Mesenchymal stem cell (in vitro differentiated cells and primary cell): ENCODE data around the gene CDHR5.
A peak's percentile ranks its signal among the peaks of the same experiment; 100 is the strongest.

Source experiments
- DNase-seq: peaks from one replicate; pipeline ENCODE4 v3.0.0-alpha.2; 2013
- H2AFZ ChIP-seq: one replicate; pipeline ENCODE4 v1.6.1; 2013; ENCODE audit warnings: low read depth, mild to moderate bottlenecking, control low read depth, inconsistent platforms, low read length, moderate library complexity
- H2AK5ac ChIP-seq: 2 replicates; pipeline ENCODE4 v1.6.1; 2013; ENCODE audit warnings: low read length, moderate library complexity, mild to moderate bottlenecking, inconsistent platforms; ENCODE audit not compliant: severe bottlenecking
- H2BK120ac ChIP-seq: one replicate; pipeline ENCODE4 v1.6.1; 2013; ENCODE audit warnings: low read depth, mild to moderate bottlenecking, inconsistent platforms, low read length, moderate library complexity
- H2BK12ac ChIP-seq, 2 experiments: one replicate each; pipeline ENCODE4 v1.6.1; 2013; ENCODE audit warnings: inconsistent platforms in 2 of 2, low read length in 2 of 2, mild to moderate bottlenecking in 2 of 2, moderate library complexity in 2 of 2, control low read depth in 1 of 2
- H2BK15ac ChIP-seq: one replicate; pipeline ENCODE4 v1.6.1; 2013; ENCODE audit warnings: mild to moderate bottlenecking, low read depth, inconsistent platforms; ENCODE audit not compliant: poor library complexity, severe bottlenecking
- H2BK5ac ChIP-seq: 2 replicates; pipeline ENCODE4 v1.6.1; 2013; ENCODE audit warnings: low read depth, mild to moderate bottlenecking, low read length, control low read depth, inconsistent platforms; ENCODE audit not compliant: poor library complexity, severe bottlenecking
- H3K14ac ChIP-seq, 2 experiments: one replicate each; pipeline ENCODE4 v1.6.1; 2013; ENCODE audit warnings: inconsistent platforms in 2 of 2, low read length in 2 of 2, control low read depth in 1 of 2, mild to moderate bottlenecking in 1 of 2, moderate library complexity in 1 of 2
- H3K18ac ChIP-seq, 2 experiments: one replicate each; pipeline ENCODE4 v1.6.1; 2013; ENCODE audit warnings: inconsistent platforms in 2 of 2, low read length in 2 of 2, control low read depth in 1 of 2, low read depth in 1 of 2, mild to moderate bottlenecking in 1 of 2
- H3K23ac ChIP-seq, 2 experiments: one replicate each; pipeline ENCODE4 v1.6.1; 2013; ENCODE audit warnings: inconsistent platforms in 2 of 2, low read length in 2 of 2, mild to moderate bottlenecking in 2 of 2, moderate library complexity in 2 of 2, control low read depth in 1 of 2
- H3K27ac ChIP-seq: 2 replicates; pipeline ENCODE4 v1.5.1; 2013; ENCODE audit warnings: mild to moderate bottlenecking, moderate library complexity, low read length, control low read depth, inconsistent platforms; ENCODE audit not compliant: poor library complexity, severe bottlenecking
- H3K27me3 ChIP-seq, 2 experiments: 2 replicates each; pipeline versions ENCODE4 v1.6.1 to v1.7.0; 2013; ENCODE audit warnings: low read length in 2 of 2, mild to moderate bottlenecking in 2 of 2, moderate library complexity in 2 of 2, control low read depth in 1 of 2, inconsistent platforms in 1 of 2; ENCODE audit not compliant: control insufficient read depth in 1 of 2, insufficient read depth in 1 of 2
- H3K36me3 ChIP-seq, 2 experiments: 2 replicates each; pipeline versions ENCODE4 v1.6.1 to v1.7.0; 2013; ENCODE audit warnings: low read length in 2 of 2, control low read depth in 1 of 2, inconsistent platforms in 1 of 2, low read depth in 1 of 2, mild to moderate bottlenecking in 1 of 2; ENCODE audit not compliant: insufficient read depth in 2 of 2, control insufficient read depth in 1 of 2
- H3K4ac ChIP-seq, 2 experiments: one replicate each; pipeline ENCODE4 v1.6.1; 2013; ENCODE audit warnings: inconsistent platforms in 2 of 2, low read length in 2 of 2, mild to moderate bottlenecking in 2 of 2, moderate library complexity in 2 of 2, control low read depth in 1 of 2, low read depth in 1 of 2
- H3K4me1 ChIP-seq: 2 replicates; pipeline ENCODE4 v1.6.1; 2013; ENCODE audit warnings: low read depth, low read length, control low read depth; ENCODE audit not compliant: control insufficient read depth, insufficient read depth
- H3K4me2 ChIP-seq: 2 replicates; pipeline ENCODE4 v1.6.1; 2013; ENCODE audit warnings: low read length, mild to moderate bottlenecking, inconsistent platforms; ENCODE audit not compliant: poor library complexity, severe bottlenecking
- H3K4me3 ChIP-seq, 2 experiments: 2 replicates each; pipeline versions ENCODE4 v1.5.1 to v1.7.0; 2013; ENCODE audit warnings: low read length in 2 of 2, mild to moderate bottlenecking in 2 of 2, control low read depth in 1 of 2, low read depth in 1 of 2; ENCODE audit not compliant: insufficient read depth in 1 of 2
- H3K79me1 ChIP-seq: replicated peaks from 2 replicates; pipeline ENCODE4 v1.6.1; 2013; ENCODE audit warnings: mild to moderate bottlenecking, control low read depth, low read length, inconsistent platforms; ENCODE audit not compliant: poor library complexity, severe bottlenecking
- H3K9ac ChIP-seq: 2 replicates; pipeline ENCODE4 v1.7.0; 2013; ENCODE audit warnings: mild to moderate bottlenecking, low read length, moderate library complexity
- H3K9me3 ChIP-seq: 2 replicates; pipeline ENCODE4 v1.7.0; 2013; ENCODE audit warnings: mild to moderate bottlenecking, low read length; ENCODE audit not compliant: control insufficient read depth
- H4K8ac ChIP-seq: one replicate; pipeline ENCODE4 v1.6.1; 2013; ENCODE audit warnings: inconsistent platforms, mild to moderate bottlenecking, low read length, moderate library complexity
- H4K91ac ChIP-seq: one replicate; pipeline ENCODE4 v1.6.1; 2013; ENCODE audit warnings: mild to moderate bottlenecking, low read length, inconsistent platforms
- WGBS: methylation state at CpG from one replicate; pipeline ENCODE4 v1.1.7; 2013; ENCODE audit warnings: mixed read lengths; 5-methylcytosine and 5-hydroxymethylcytosine counted together

Gene CDHR5

GRCh38 chr11:569158-569885 is 55.4 kb downstream of the CDHR5 start:
- Histone ChIP-seq H3K9me3 (no peaks in the 10 kb centered on the region), H3K79me1 (peaks cover 13% of the 10 kb centered on the region), H4K8ac (peak overlapping the region; percentile 79), H2BK15ac (peak overlapping the region; percentile 65), H2AK5ac (peak overlapping the region; percentile 69), H3K36me3 (peaks cover 0 to 17% of the 10 kb centered on the region in 2 experiments), H2BK120ac (peak overlapping the region; percentile 96), H3K18ac (peak overlapping the region; percentile 85 to 91), H2BK5ac (peak overlapping the region; percentile 33), H3K14ac (peak overlapping the region in 1 of 2 experiments; percentile 43), H3K23ac (peak overlapping the region in 1 of 2 experiments; percentile 7), H2AFZ (peak overlapping the region; percentile 19), H3K4me1 (peaks cover 37% of the 10 kb centered on the region), H3K4me2 (peak overlapping the region; percentile 82), H3K4me3 (peak overlapping the region; percentile 80 to 87), H3K4ac (peak overlapping the region; percentile 81 to 85), H3K27ac (no peak overlapping the region), H2BK12ac (peak overlapping the region; percentile 23 to 81), H3K9ac (peak overlapping the region; percentile 83), H3K27me3 (peaks cover 0 to 7% of the 10 kb centered on the region in 2 experiments), H4K91ac (peak overlapping the region; percentile 85)
- no peak for DNase-seq
- 64% methylated on average over 36 of the region's 36 CpGs for WGBS

DNA sequence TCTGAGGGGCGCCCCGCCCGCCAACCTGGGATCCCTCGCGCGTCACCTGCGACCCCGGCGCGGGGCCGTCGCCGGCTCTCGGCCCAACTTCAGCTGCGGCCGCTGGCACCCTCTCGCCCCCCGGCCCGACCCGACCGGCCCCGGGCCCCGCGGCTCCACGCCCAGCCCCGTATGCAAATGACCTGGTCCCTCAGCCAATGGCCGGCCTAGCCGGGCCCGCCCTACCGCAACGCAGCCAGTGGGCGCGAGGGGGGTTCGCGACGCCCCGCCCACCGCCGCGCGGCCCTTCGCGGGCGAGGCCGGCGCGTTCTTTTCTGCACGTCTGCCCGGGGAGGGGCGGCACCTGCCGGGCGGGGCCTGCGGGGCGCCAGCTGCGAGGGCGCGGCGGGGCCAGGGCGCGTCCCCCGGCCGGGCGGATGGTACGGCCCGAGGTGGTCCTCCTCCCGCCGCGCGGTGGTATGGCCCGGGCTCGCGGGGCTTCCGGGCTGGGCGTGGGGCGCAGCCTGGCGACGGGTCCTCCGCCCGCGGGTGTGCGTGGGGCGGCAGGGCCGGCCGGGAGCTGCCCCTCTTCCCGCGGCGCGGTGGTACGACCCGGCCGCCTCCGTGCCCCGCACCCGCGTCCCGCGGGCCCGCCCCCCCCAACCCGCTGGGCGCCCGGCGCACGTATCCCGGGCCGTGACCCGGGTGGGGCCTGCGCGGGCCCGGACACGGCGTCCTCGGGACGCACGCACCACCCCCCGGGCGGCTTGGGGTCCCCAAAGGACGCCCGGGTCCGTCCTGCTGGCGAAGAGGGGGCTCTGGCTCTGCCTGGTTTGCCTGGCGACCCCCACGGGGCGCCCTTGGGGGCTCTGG is 56.2 kb downstream of the CDHR5 start:
- H2BK12ac ChIP-seq: peak overlapping the region; percentile 23 to 38
- peak overlapping the region; percentile 96 for H2BK120ac ChIP-seq
- H3K18ac ChIP-seq: peak overlapping the region; percentile 91 to 96
- peaks cover 0 to 12% of the 10 kb centered on the region in 2 experiments for H3K27me3 ChIP-seq
- H3K4me2 ChIP-seq: peak overlapping the region; percentile 96
- H3K27ac ChIP-seq: no peak overlapping the region
- peak overlapping the region; percentile 80 to 87 for H3K4me3 ChIP-seq
- peak overlapping the region; percentile 83 for H3K9ac ChIP-seq
- peak overlapping the region; percentile 7 to 29 for H3K23ac ChIP-seq
- peak overlapping the region; percentile 69 for H2AK5ac ChIP-seq
- WGBS: 1% methylated on average over 71 of the region's 123 CpGs
- peak overlapping the region; percentile 33 for H2BK5ac ChIP-seq
- peaks cover 16% of the 10 kb centered on the region for H3K79me1 ChIP-seq
- peak overlapping the region; percentile 81 to 85 for H3K4ac ChIP-seq
- peak overlapping the region; percentile 100 for H2BK15ac ChIP-seq
- peak overlapping the region; percentile 85 for H4K91ac ChIP-seq
- peak overlapping the region; percentile 79 for H4K8ac ChIP-seq
- no peaks in the 10 kb centered on the region for H3K9me3 ChIP-seq
- H3K14ac ChIP-seq: peak overlapping the region in 1 of 2 experiments; percentile 43
- peaks cover 0 to 25% of the 10 kb centered on the region in 2 experiments for H3K36me3 ChIP-seq
- peak overlapping the region; percentile 83 for H2AFZ ChIP-seq
- peaks cover 45% of the 10 kb centered on the region for H3K4me1 ChIP-seq
- peak; percentile 87 for DNase-seq

DNA sequence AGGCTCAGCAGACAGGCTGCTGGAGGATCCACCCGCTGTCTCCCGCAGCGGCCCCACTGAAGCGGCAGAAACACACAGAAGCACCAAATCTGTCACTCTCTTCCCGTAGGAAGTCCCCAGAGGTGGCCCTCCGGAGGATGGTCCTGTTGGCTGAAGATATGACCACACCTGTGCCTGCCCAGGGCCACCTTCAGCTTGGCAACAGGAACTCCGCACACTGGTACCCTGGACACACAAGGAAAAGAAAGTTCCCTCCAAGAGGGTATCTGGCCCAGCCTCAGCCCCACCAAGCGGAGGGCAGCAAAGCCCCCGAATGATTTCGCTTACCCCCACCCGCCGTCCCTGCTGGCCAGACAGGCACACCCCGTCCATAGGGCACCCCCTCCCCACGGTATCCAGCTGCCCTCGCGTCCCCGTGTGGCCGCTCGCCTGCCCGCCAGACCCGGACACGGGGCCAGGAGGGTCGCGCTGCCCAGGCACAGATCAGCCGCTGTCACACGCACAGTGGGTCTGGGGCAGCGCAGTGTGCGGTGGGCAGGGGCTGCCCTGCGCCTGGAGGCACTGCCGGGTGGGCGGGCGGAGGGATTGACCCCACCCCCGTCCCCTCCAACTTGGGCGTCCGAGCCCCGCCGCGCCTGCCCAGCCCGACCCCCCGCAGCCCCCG is 57.0 kb downstream of the CDHR5 start:
- no peak overlapping the region for H2BK5ac ChIP-seq
- H3K14ac ChIP-seq: peak overlapping the region in 1 of 2 experiments; percentile 80
- DNase-seq: no peak
- H3K36me3 ChIP-seq: peaks cover 0 to 32% of the 10 kb centered on the region in 2 experiments
- H3K4ac ChIP-seq: peak overlapping the region in 1 of 2 experiments; percentile 9
- H2AK5ac ChIP-seq: no peak overlapping the region
- H3K4me2 ChIP-seq: peak overlapping the region; percentile 96
- H4K8ac ChIP-seq: peak overlapping the region; percentile 27
- H3K9me3 ChIP-seq: no peaks in the 10 kb centered on the region
- H3K79me1 ChIP-seq: peaks cover 21% of the 10 kb centered on the region
- H2BK12ac ChIP-seq: peak overlapping the region in 1 of 2 experiments; percentile 79
- peaks cover 0 to 17% of the 10 kb centered on the region in 2 experiments for H3K27me3 ChIP-seq
- WGBS: 43% methylated on average over 20 of the region's 41 CpGs
- H3K18ac ChIP-seq: peak overlapping the region; percentile 14 to 96
- no peak overlapping the region for H3K27ac ChIP-seq
- H3K4me3 ChIP-seq: peak overlapping the region; percentile 80 to 87
- peak overlapping the region; percentile 65 for H4K91ac ChIP-seq
- H2BK15ac ChIP-seq: peak overlapping the region; percentile 100
- H3K9ac ChIP-seq: no peak overlapping the region
- peak overlapping the region; percentile 68 for H2BK120ac ChIP-seq
- H3K4me1 ChIP-seq: peaks cover 50% of the 10 kb centered on the region
- peak overlapping the region; percentile 83 for H2AFZ ChIP-seq
- H3K23ac ChIP-seq: peak overlapping the region in 1 of 2 experiments; percentile 6
